CD14-positive monocyte (primary cell): Measurements from ENCODE around the gene OR1D2. TPM values are rescaled to one million over a fixed set of nuclear protein-coding genes. Genes with fewer than 3 reads are reported as not detected.
A peak's percentile ranks its signal among the peaks of the same experiment; 100 is the strongest.

Experiments used
- DNase-seq, 3 donors: peaks; one replicate each; pipeline ENCODE4 v3.0.0-alpha.2; 2011 to 2022
- H2AFZ ChIP-seq: 2 replicates; pipeline ENCODE4 v1.6.0; 2012; ENCODE audit warnings: mild to moderate bottlenecking, low read depth, low read length, inconsistent platforms; ENCODE audit not compliant: insufficient read depth, poor library complexity, severe bottlenecking
- H3K27ac ChIP-seq, 2 donors: 1 replicate in 1 of 2; 2 replicates in 1 of 2; pipeline ENCODE4 v1.5.1; 2012 to 2013; ENCODE audit warnings: low read length in 2 of 2, control low read depth in 1 of 2, inconsistent platforms in 1 of 2, low read depth in 1 of 2, mild to moderate bottlenecking in 1 of 2
- H3K27me3 ChIP-seq, 2 donors: one replicate each; pipeline versions ENCODE4 v1.6.0 to v1.6.1; 2011 to 2013; ENCODE audit warnings: low read length in 2 of 2; ENCODE audit not compliant: control insufficient read depth in 2 of 2, insufficient read depth in 2 of 2
- H3K36me3 ChIP-seq, 2 donors: replicated peaks in 1 of 2; 1 replicate in 1 of 2; 2 replicates in 1 of 2; pipeline versions ENCODE4 v1.5.1 to v1.6.1; 2012 to 2013; ENCODE audit warnings: low read length in 2 of 2, control low read depth in 1 of 2, inconsistent platforms in 1 of 2, mild to moderate bottlenecking in 1 of 2; ENCODE audit not compliant: insufficient read depth in 2 of 2, control insufficient read depth in 1 of 2
- H3K4me1 ChIP-seq, 2 donors: 1 replicate in 1 of 2; 2 replicates in 1 of 2; pipeline versions ENCODE4 v1.5.1 to v1.6.1; 2012 to 2013; ENCODE audit warnings: low read length in 2 of 2, control low read depth in 1 of 2, inconsistent platforms in 1 of 2, mild to moderate bottlenecking in 1 of 2, moderate library complexity in 1 of 2; ENCODE audit not compliant: insufficient read depth in 2 of 2, control insufficient read depth in 1 of 2
- H3K4me2 ChIP-seq: replicated peaks from 2 replicates; pipeline ENCODE3; 2012; ENCODE audit warnings: low read length, moderate library complexity, mild to moderate bottlenecking; ENCODE audit not compliant: poor library complexity, severe bottlenecking; ENCODE audit errors: extremely low read depth
- H3K4me3 ChIP-seq, 3 experiments: fragments of 200-600 bp in 1 of 3; sonication (generic) in 1 of 3; replicated peaks in 1 of 3; 1 replicate in 2 of 3; 2 replicates in 1 of 3; pipeline ENCODE4 v1.5.1; 2011 to 2013; ENCODE audit warnings: low read length in 3 of 3, mild to moderate bottlenecking in 3 of 3, control low read depth in 2 of 3, low read depth in 2 of 3, inconsistent platforms in 1 of 3, moderate library complexity in 1 of 3
- H3K79me2 ChIP-seq: 2 replicates; pipeline ENCODE4 v1.6.0; 2012; ENCODE audit warnings: mild to moderate bottlenecking, control low read depth, inconsistent platforms, low read length, moderate library complexity; ENCODE audit not compliant: insufficient read depth
- H3K9ac ChIP-seq: 2 replicates; pipeline ENCODE4 v1.6.0; 2017; ENCODE audit warnings: low read length, mild to moderate bottlenecking; ENCODE audit not compliant: insufficient read depth, poor library complexity, severe bottlenecking
- H3K9me3 ChIP-seq, 2 donors: replicated peaks in 1 of 2; 1 replicate in 1 of 2; 2 replicates in 1 of 2; pipeline versions ENCODE4 v1.5.1 to v1.6.1; 2012 to 2013; ENCODE audit warnings: low read length in 2 of 2, control low read depth in 1 of 2; ENCODE audit not compliant: control insufficient read depth in 1 of 2, insufficient read depth in 1 of 2
- H4K20me1 ChIP-seq: 2 replicates; pipeline ENCODE4 v1.6.0; 2012; ENCODE audit warnings: mild to moderate bottlenecking, low read length, control low read depth, moderate library complexity; ENCODE audit not compliant: insufficient read depth
- H3K27ac Mint-ChIP-seq, 7 donors: one replicate each; pipeline ENCODE4 v1.8.0; 2020; ENCODE audit warnings: mild to moderate bottlenecking in 7 of 7, mixed read lengths in 7 of 7, moderate library complexity in 6 of 7, inconsistent platforms in 2 of 7
- H3K27me3 Mint-ChIP-seq, 3 donors: one replicate each; pipeline ENCODE4 v1.8.0; 2021 to 2022; ENCODE audit warnings: low read depth in 3 of 3, mild to moderate bottlenecking in 3 of 3, mixed read lengths in 3 of 3, moderate library complexity in 3 of 3, inconsistent platforms in 1 of 3
- H3K36me3 Mint-ChIP-seq, 2 donors: one replicate each; pipeline ENCODE4 v1.8.0; 2020; ENCODE audit warnings: mixed read lengths in 2 of 2, inconsistent platforms in 1 of 2, mild to moderate bottlenecking in 1 of 2
- H3K4me1 Mint-ChIP-seq: one replicate; pipeline ENCODE4 v1.8.0; 2020; ENCODE audit warnings: mild to moderate bottlenecking, mixed read lengths
- H3K4me3 Mint-ChIP-seq, 2 donors: one replicate each; pipeline ENCODE4 v1.8.0; 2020; ENCODE audit warnings: mild to moderate bottlenecking in 2 of 2, mixed read lengths in 2 of 2, moderate library complexity in 1 of 2
- H3K9me3 Mint-ChIP-seq, 7 donors: one replicate each; pipeline ENCODE4 v1.8.0; 2020 to 2022; ENCODE audit warnings: mixed read lengths in 7 of 7, mild to moderate bottlenecking in 6 of 7, moderate library complexity in 6 of 7, inconsistent platforms in 2 of 7
- WGBS: methylation state at CpG from one replicate; pipeline ENCODE4 v1.1.5; 2013; ENCODE audit warnings: missing lambda C conversion rate; ENCODE audit not compliant: insufficient coverage; 5-methylcytosine and 5-hydroxymethylcytosine counted together
- intact Hi-C, 2 donors: fragments of 100-400 bp; cut with micrococcal nuclease; formaldehyde crosslinking; loops; one replicate each; pipeline versions ENCODE4 v1.15.0 to v1.15.1; 2023
- polyA plus RNA-seq, 3 donors: library from polyadenylated mRNA; depleted of rRNA in 1 of 3; unstranded in 2 of 3; stranded (reverse) in 1 of 3; fragments of 300-500 nt in 2 of 3; fragments of >200 nt in 1 of 3; fragmentation: Illumina TruSeq in 2 of 3; gene quantifications; 1 replicate in 2 of 3; 2 replicates in 1 of 3; pipeline ENCODE4 v1.2.3, GENCODE V29; 2012 to 2021
- TF ChIP-seq, protein P1 (sequence below): fragments of 200-600 bp; IDR thresholded peaks from one replicate; pipeline ENCODE4 v1.8.0; 2022; ENCODE audit warnings: antibody characterized with exemption, mild to moderate bottlenecking

The OR1D2 gene
- polyA plus RNA-seq, 3 donors = not detected

DNA sequence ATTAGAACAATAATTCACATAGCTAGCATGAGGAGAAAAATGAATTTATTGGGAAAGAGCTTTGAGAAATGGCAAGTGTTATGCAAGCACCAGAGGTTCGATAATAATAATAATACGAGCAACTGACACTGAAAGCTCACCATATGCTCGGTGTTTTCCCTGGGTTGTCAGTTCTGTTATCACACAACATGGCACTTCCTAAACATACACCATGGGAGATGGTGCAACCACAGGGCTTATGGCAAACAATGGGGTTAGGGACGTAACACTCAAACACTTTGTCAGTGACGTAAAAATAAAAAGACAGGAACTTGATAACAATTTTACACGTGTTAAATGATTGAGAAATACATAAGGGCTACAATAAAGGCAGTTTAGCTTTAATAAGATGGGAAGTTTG lies 64.5 kb downstream of the OR1D2 start:
- H3K36me3 Mint-ChIP-seq = peaks cover 9 to 11% of the 10 kb centered on the region in 2 donors
- H3K9ac ChIP-seq = no peak overlapping the region
- no peaks in the 10 kb centered on the region for H3K27me3 ChIP-seq
- peaks cover 14 to 15% of the 10 kb centered on the region in 2 donors for H3K4me1 ChIP-seq
- peak; percentile 80 to 87 (median 81) for DNase-seq
- H3K9me3 Mint-ChIP-seq = peaks cover 8 to 14% (median 12%) of the 10 kb centered on the region in 7 donors
- H3K36me3 ChIP-seq = peaks cover 6 to 7% of the 10 kb centered on the region in 2 donors
- peak overlapping the region; percentile 22 for H3K4me2 ChIP-seq
- H3K9me3 ChIP-seq = peaks cover 10 to 14% of the 10 kb centered on the region in 2 donors
- H3K4me3 ChIP-seq = peak overlapping the region in 1 of 3 experiments; percentile 13
- TF ChIP-seq, protein P1, sequence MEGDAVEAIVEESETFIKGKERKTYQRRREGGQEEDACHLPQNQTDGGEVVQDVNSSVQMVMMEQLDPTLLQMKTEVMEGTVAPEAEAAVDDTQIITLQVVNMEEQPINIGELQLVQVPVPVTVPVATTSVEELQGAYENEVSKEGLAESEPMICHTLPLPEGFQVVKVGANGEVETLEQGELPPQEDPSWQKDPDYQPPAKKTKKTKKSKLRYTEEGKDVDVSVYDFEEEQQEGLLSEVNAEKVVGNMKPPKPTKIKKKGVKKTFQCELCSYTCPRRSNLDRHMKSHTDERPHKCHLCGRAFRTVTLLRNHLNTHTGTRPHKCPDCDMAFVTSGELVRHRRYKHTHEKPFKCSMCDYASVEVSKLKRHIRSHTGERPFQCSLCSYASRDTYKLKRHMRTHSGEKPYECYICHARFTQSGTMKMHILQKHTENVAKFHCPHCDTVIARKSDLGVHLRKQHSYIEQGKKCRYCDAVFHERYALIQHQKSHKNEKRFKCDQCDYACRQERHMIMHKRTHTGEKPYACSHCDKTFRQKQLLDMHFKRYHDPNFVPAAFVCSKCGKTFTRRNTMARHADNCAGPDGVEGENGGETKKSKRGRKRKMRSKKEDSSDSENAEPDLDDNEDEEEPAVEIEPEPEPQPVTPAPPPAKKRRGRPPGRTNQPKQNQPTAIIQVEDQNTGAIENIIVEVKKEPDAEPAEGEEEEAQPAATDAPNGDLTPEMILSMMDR = no peak
- peak overlapping the region in 1 of 2 donors; percentile 9 for H3K27ac ChIP-seq
- intact Hi-C loops = loop anchor here in 1 of 2 donors (10.0 kb wide), 1 partner anchor 595 kb away; the partner anchor contains the start of genes CTNS and SHPK
- H3K79me2 ChIP-seq = no peaks in the 10 kb centered on the region
- peaks cover 17% of the 10 kb centered on the region for H3K4me1 Mint-ChIP-seq
- 0% methylated on average over 2 of the region's 6 CpGs for WGBS
- peak overlapping the region; percentile 12 to 52 for H3K4me3 Mint-ChIP-seq
- no peak overlapping the region for H2AFZ ChIP-seq
- H4K20me1 ChIP-seq = peaks cover 16% of the 10 kb centered on the region
- H3K27me3 Mint-ChIP-seq = peaks cover 2 to 12% (median 2%) of the 10 kb centered on the region in 3 donors
- peak overlapping the region in 6 of 7 donors; percentile 22 to 80 (median 76) for H3K27ac Mint-ChIP-seq

DNA sequence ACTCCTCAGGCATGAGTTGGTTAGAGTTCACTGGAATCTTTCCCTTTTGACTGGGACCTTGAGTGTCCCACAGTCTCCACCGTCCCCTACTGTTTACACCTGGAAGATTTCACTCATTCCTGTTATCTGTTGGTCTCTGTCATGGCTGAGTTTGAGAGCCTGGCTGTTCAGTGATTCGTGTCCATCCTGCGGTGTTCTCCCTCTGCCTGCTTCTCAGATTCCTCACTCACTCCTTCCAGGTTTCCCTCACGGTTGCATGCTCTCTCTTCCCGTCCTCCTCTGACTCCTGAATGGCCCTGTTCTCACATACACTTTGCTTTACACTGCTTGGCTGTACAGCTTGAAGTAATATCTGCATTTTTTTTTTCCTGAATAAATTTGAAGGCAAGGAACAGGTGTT lies 65.3 kb downstream of the OR1D2 start:
- H3K27ac ChIP-seq = no peak overlapping the region
- H3K4me1 ChIP-seq = peaks cover 14 to 15% of the 10 kb centered on the region in 2 donors
- peak overlapping the region in 6 of 7 donors; percentile 57 to 80 (median 76) for H3K27ac Mint-ChIP-seq
- H3K9me3 ChIP-seq = peaks cover 6% of the 10 kb centered on the region in 2 donors
- H3K4me3 ChIP-seq = no peak overlapping the region
- H3K79me2 ChIP-seq = no peaks in the 10 kb centered on the region
- peaks cover 14 to 19% of the 10 kb centered on the region in 2 donors for H3K36me3 Mint-ChIP-seq
- H3K9ac ChIP-seq = no peak overlapping the region
- H3K36me3 ChIP-seq = peaks cover 7 to 14% of the 10 kb centered on the region in 2 donors
- H2AFZ ChIP-seq = no peak overlapping the region
- no peak overlapping the region for H3K4me2 ChIP-seq
- H3K4me3 Mint-ChIP-seq = peak overlapping the region in 1 of 2 donors; percentile 42
- H3K27me3 ChIP-seq = no peaks in the 10 kb centered on the region
- DNase-seq = no peak
- intact Hi-C loops = no loop called here
- peaks cover 16% of the 10 kb centered on the region for H4K20me1 ChIP-seq
- H3K27me3 Mint-ChIP-seq = peaks cover 2 to 12% (median 2%) of the 10 kb centered on the region in 3 donors
- H3K4me1 Mint-ChIP-seq = peaks cover 17% of the 10 kb centered on the region
- TF ChIP-seq, protein P1 = no peak
- WGBS = no CpG with 5 or more reads among the region's 5 CpGs
- peaks cover 5 to 7% (median 7%) of the 10 kb centered on the region in 7 donors for H3K9me3 Mint-ChIP-seq

Other genes starting within 250 kb of the OR1D2 start
- gene OR1D5, start 40.8 kb downstream of the OR1D2 start, polyA plus RNA-seq = not detected
- gene OR1G1, start 23.1 kb upstream of the OR1D2 start, polyA plus RNA-seq = not detected
- not detected for gene OR1A2, start 93.1 kb upstream of the OR1D2 start, polyA plus RNA-seq
- not detected for gene OR1A1, start 103.2 kb upstream of the OR1D2 start, polyA plus RNA-seq
- gene OR3A1, start 193.9 kb upstream of the OR1D2 start, polyA plus RNA-seq = under 1 TPM in 1 of 3 donors, not detected in 2; 0.18 TPM